DOHH2 (cell line): ENCODE measurements around the gene IDUA.

Experiments
- CTCF ChIP-seq: fragments of 200-600 bp; sonication (generic); IDR thresholded peaks from one replicate; pipeline ENCODE4 v1.5.1; 2014; ENCODE audit warnings: antibody characterized with exemption, mild to moderate bottlenecking, low read depth, low read length; ENCODE audit not compliant: poor library complexity, severe bottlenecking
- EZH2phosphoT487 ChIP-seq: fragments of 200-600 bp; sonication (generic); IDR thresholded peaks from 2 replicates; pipeline ENCODE4 v1.6.1; 2017; ENCODE audit warnings: borderline replicate concordance, mild to moderate bottlenecking, antibody characterized with exemption, low read length, moderate library complexity, mixed read lengths

DNA sequence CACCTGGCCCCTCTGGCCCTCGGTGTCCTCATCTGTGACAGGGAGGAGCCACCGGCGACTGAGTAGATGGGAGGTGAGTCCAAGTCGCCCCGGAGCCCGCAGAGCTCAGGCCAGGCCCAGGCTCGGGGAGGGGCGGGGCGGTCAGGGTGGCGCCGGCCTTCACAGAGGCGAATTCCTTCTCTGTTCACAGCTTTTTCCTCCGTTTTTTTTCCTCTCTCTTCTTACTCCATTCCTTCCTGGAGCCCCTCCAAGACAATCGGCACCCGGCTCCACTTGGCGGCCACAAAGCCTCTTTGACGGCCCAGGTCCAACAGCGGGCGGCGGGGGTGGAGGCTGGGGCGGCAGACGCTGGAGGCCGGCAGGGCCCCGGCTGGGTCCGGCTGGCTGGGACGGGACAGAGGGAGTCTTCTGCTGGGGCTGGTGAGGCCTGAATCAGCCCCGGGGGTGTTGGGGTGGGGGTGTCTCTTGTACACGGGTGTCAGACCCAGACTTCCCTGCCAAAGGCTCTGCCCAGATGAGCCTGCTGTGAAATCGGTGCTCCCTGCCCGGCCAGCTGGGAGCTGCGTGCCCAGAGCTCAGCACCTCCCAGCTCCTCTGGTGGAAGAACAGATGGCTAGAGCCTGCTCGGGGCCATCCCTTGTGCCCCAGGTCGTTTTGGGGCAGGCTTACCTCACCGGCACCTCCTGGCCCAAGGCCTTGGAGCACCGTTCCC, 47.2 kb downstream of the IDUA start:
- TF ChIP-seq CTCF (no peak), EZH2phosphoT487 (no peak)
